ENCODE results near the gene AK5. TPM values are rescaled to one million over a fixed set of nuclear protein-coding genes. Genes with fewer than 3 reads are reported as not detected.

AK5 gene
- polyA plus RNA-seq, 3 donors: 0.34 to 0.72 (median 0.48) TPM

GRCh38 chr1:77447669-77448068, 165.8 kb downstream of the AK5 start:
- intact Hi-C loops (cut with micrococcal nuclease): no loop called here
- peaks cover 0 to 2% (median 0%) of the 10 kb centered on the region in 3 donors for H3K27me3 Mint-ChIP-seq (ENCODE audit: low read depth in 3 of 3)
- no peak for TF ChIP-seq CTCF (IDR thresholded peaks at IDR 0.05)
- peaks cover 0 to 10% (median 4%) of the 10 kb centered on the region in 7 donors for H3K9me3 Mint-ChIP-seq
- no peaks in the 10 kb centered on the region for H3K4me1 ChIP-seq (ENCODE audit: control insufficient read depth in 1 of 2, insufficient read depth in 2 of 2, low read length in 2 of 2)
- no peaks in the 10 kb centered on the region for H3K36me3 ChIP-seq (replicated peaks in 1 of 2; ENCODE audit: control insufficient read depth in 1 of 2, insufficient read depth in 2 of 2, low read length in 2 of 2)
- H3K27ac ChIP-seq (ENCODE audit: low read depth in 1 of 2, low read length in 2 of 2): no peak overlapping the region
- H3K4me1 Mint-ChIP-seq: no peaks in the 10 kb centered on the region
- DNase-seq: no peak
- no peaks in the 10 kb centered on the region for H3K79me2 ChIP-seq (ENCODE audit: insufficient read depth, low read length)
- no peak overlapping the region for H3K27ac Mint-ChIP-seq
- H3K4me2 ChIP-seq (replicated peaks; ENCODE audit: extremely low read depth, low read length, poor library complexity, severe bottlenecking): no peak overlapping the region
- H3K4me3 ChIP-seq (replicated peaks in 1 of 3; ENCODE audit: low read depth in 2 of 3, low read length in 3 of 3): no peak overlapping the region
- no peak overlapping the region for H2AFZ ChIP-seq (ENCODE audit: insufficient read depth, low read depth, low read length, poor library complexity, severe bottlenecking)
- H3K36me3 Mint-ChIP-seq: no peaks in the 10 kb centered on the region
- H4K20me1 ChIP-seq (ENCODE audit: insufficient read depth, low read length): no peaks in the 10 kb centered on the region
- H3K27me3 ChIP-seq (ENCODE audit: control insufficient read depth in 2 of 2, insufficient read depth in 2 of 2, low read length in 2 of 2): no peaks in the 10 kb centered on the region
- no CpG with 5 or more reads among the region's 2 CpGs for WGBS (ENCODE audit: insufficient coverage)
- no peak overlapping the region for H3K9ac ChIP-seq (ENCODE audit: insufficient read depth, low read length, poor library complexity, severe bottlenecking)
- no peaks in the 10 kb centered on the region for H3K9me3 ChIP-seq (replicated peaks in 1 of 2; ENCODE audit: control insufficient read depth in 1 of 2, insufficient read depth in 1 of 2, low read length in 2 of 2)
- no peak overlapping the region for H3K4me3 Mint-ChIP-seq

- Histone ChIP-seq H3K79me2 (ENCODE audit: insufficient read depth, low read length) (no peaks in the 10 kb centered on the region), H3K27me3 (ENCODE audit: control insufficient read depth in 2 of 2, insufficient read depth in 2 of 2, low read length in 2 of 2) (no peaks in the 10 kb centered on the region), H3K36me3 (replicated peaks in 1 of 2; ENCODE audit: control insufficient read depth in 1 of 2, insufficient read depth in 2 of 2, low read length in 2 of 2) (no peaks in the 10 kb centered on the region), H3K9me3 (replicated peaks in 1 of 2; ENCODE audit: control insufficient read depth in 1 of 2, insufficient read depth in 1 of 2, low read length in 2 of 2) (no peaks in the 10 kb centered on the region), H3K9ac (ENCODE audit: insufficient read depth, low read length, poor library complexity, severe bottlenecking) (no peak overlapping the region), H4K20me1 (ENCODE audit: insufficient read depth, low read length) (no peaks in the 10 kb centered on the region), H3K4me2 (replicated peaks; ENCODE audit: extremely low read depth, low read length, poor library complexity, severe bottlenecking) (no peak overlapping the region), H2AFZ (ENCODE audit: insufficient read depth, low read depth, low read length, poor library complexity, severe bottlenecking) (no peak overlapping the region), H3K4me1 (ENCODE audit: control insufficient read depth in 1 of 2, insufficient read depth in 2 of 2, low read length in 2 of 2) (peaks cover 11 to 27% of the 10 kb centered on the region in 2 donors), H3K27ac (ENCODE audit: low read depth in 1 of 2, low read length in 2 of 2) (no peak overlapping the region), H3K4me3 (replicated peaks in 1 of 3; ENCODE audit: low read depth in 2 of 3, low read length in 3 of 3) (no peak overlapping the region)
- peaks cover 0 to 9% (median 2%) of the 10 kb centered on the region in 7 donors for H3K9me3 Mint-ChIP-seq
- TF ChIP-seq CTCF (IDR thresholded peaks at IDR 0.05): no peak
- peak; percentile 17 to 38 (median 33) for DNase-seq
- peaks cover 0 to 5% (median 1%) of the 10 kb centered on the region in 3 donors for H3K27me3 Mint-ChIP-seq (ENCODE audit: low read depth in 3 of 3)
- H3K4me3 Mint-ChIP-seq: no peak overlapping the region
- H3K27ac Mint-ChIP-seq: peak overlapping the region in 3 of 7 donors; percentile 12 to 75 (median 62)
- intact Hi-C loops (cut with micrococcal nuclease): loop anchor here in 1 of 2 donors (10.0 kb wide), 1 partner anchor 75 kb away; no protein-coding TSS in a partner anchor
- peaks cover 28% of the 10 kb centered on the region for H3K4me1 Mint-ChIP-seq
- peaks cover 0 to 5% of the 10 kb centered on the region in 2 donors for H3K36me3 Mint-ChIP-seq
These were observed 178.1 kb downstream of the AK5 start for GRCh38 chr1:77459881-77460280.
